K562 (cell line): ENCODE measurements around the gene MYPN. TPM values are rescaled to one million over a fixed set of nuclear protein-coding genes. Genes with fewer than 3 reads are reported as not detected.
"Not testable (repeated sequence)": the region's sequence is repeated elsewhere in the genome, so short reads cannot be mapped to it uniquely, and the experiment has no call there.

ENCODE experiments used
- ATAC-seq: fragments of 200-7000 bp; cut with Tn5 transposase; 3 replicates; pipeline ENCODE4 v1.9.1; 2020; ENCODE audit warnings: moderate library complexity
- BruUV-seq: library from RNA; stranded (reverse); fragments of 400-500 nt; replicated peaks from 2 replicates; lab custom pipeline; 2021; lab: Mats Ljungman, UMichigan
- CTCF ChIA-PET: fragments of 300-600 bp; formaldehyde crosslinking; extraction: SDS; loops from one replicate; lab custom pipeline; 2021; ENCODE audit warnings: low intra/inter-chr PET ratio; lab: Yijun Ruan, JAX
- POLR2A ChIA-PET: fragments of 300-600, 350-650 bp; sonication (Branson Sonifier 250); formaldehyde crosslinking; extraction: SDS; loops from one replicate; lab custom pipeline; 2021; ENCODE audit warnings: antibody characterized with exemption, inconsistent platforms; lab: Yijun Ruan, JAX
- DNase-seq, 4 experiments: peaks; one replicate each; pipeline versions ENCODE4 v3.0.0 to v3.0.0-alpha.2; 2011 to 2018; ENCODE audit warnings: low spot score in 3 of 4, mixed read lengths in 3 of 4; ENCODE audit errors: extremely low read depth in 1 of 4
- FAIRE-seq: peaks from 2 replicates; lab custom pipeline; 2011; peaks lifted over from hg19 to GRCh38; lab: Jason Lieb, UNC
- H2AFZ ChIP-seq: 2 replicates; pipeline ENCODE4 v1.6.0; 2011; ENCODE audit warnings: low read depth, low read length, control low read depth, inconsistent platforms
- H3K27ac ChIP-seq: fragments of 200-600 bp; 3 replicates; pipeline ENCODE4 v1.8.0; 2011; ENCODE audit warnings: low read depth, mild to moderate bottlenecking, control low read depth, inconsistent platforms, low read length, moderate library complexity, mixed read lengths; ENCODE audit errors: extremely low read depth
- H3K27me3 ChIP-seq, 2 experiments: fragments of 300-600 bp in 1 of 2; 2 replicates in 1 of 2; 3 replicates in 1 of 2; pipeline versions ENCODE4 v1.6.0 to v1.8.0; 2011; ENCODE audit warnings: inconsistent platforms in 2 of 2, low read length in 2 of 2, mild to moderate bottlenecking in 1 of 2, mixed read lengths in 1 of 2, moderate library complexity in 1 of 2; ENCODE audit not compliant: control insufficient read depth in 2 of 2, insufficient read depth in 2 of 2
- H3K36me3 ChIP-seq: fragments of 300-600 bp; 3 replicates; pipeline ENCODE4 v1.8.0; 2011; ENCODE audit warnings: mild to moderate bottlenecking, low read length, inconsistent platforms; ENCODE audit not compliant: control insufficient read depth, insufficient read depth
- H3K4me1 ChIP-seq, 2 experiments: fragments of 200-600 bp in 1 of 2; replicated peaks in 1 of 2; 2 replicates in 1 of 2; 3 replicates in 1 of 2; pipeline versions ENCODE4 v1.5.1 to v1.8.0; 2011; ENCODE audit warnings: inconsistent platforms in 2 of 2, low read length in 2 of 2, mild to moderate bottlenecking in 1 of 2, mixed read lengths in 1 of 2, moderate library complexity in 1 of 2; ENCODE audit not compliant: control insufficient read depth in 2 of 2, insufficient read depth in 2 of 2
- H3K4me2 ChIP-seq: 2 replicates; pipeline ENCODE4 v1.6.1; 2011; ENCODE audit warnings: low read length, control low read depth, inconsistent platforms, mixed read lengths; ENCODE audit not compliant: insufficient read depth
- H3K4me3 ChIP-seq: fragments of 200-600 bp; sonication (generic), shearing (Covaris generic); 2 replicates; pipeline ENCODE4 v1.5.1; 2016; ENCODE audit warnings: control low read depth, inconsistent platforms
- H3K79me2 ChIP-seq: fragments of 200-600 bp; 3 replicates; pipeline ENCODE4 v1.8.0; 2011; ENCODE audit warnings: low read length, inconsistent platforms; ENCODE audit not compliant: control insufficient read depth, insufficient read depth
- H3K9ac ChIP-seq, 2 experiments: 2 replicates each; pipeline versions ENCODE4 v1.6.0 to v1.6.1; 2011; ENCODE audit warnings: low read depth in 2 of 2, low read length in 2 of 2, control low read depth in 1 of 2, inconsistent platforms in 1 of 2, mild to moderate bottlenecking in 1 of 2, mixed read lengths in 1 of 2; ENCODE audit not compliant: insufficient read depth in 1 of 2
- H3K9me1 ChIP-seq: one replicate; pipeline ENCODE4 v1.6.0; 2011; ENCODE audit warnings: inconsistent platforms, mild to moderate bottlenecking, low read length, moderate library complexity; ENCODE audit not compliant: control insufficient read depth, insufficient read depth
- H3K9me3 ChIP-seq: replicated peaks from 2 replicates; pipeline ENCODE4 v1.5.1; 2011; ENCODE audit warnings: low read depth, low read length, inconsistent platforms; ENCODE audit not compliant: control insufficient read depth, insufficient read depth
- H4K20me1 ChIP-seq: replicated peaks from 2 replicates; pipeline ENCODE4 v1.6.1; 2011; ENCODE audit warnings: low read length, inconsistent platforms, mixed read lengths; ENCODE audit not compliant: control insufficient read depth, insufficient read depth
- SNAPC5 ChIP-seq: fragments of 250-450 bp; sonication (Bioruptor Pico); IDR thresholded peaks from 2 replicates; pipeline ENCODE4 v1.8.0; 2021; ENCODE audit warnings: moderate library complexity, mild to moderate bottlenecking, inconsistent platforms
- YY1 ChIP-seq, 3 experiments: IDR thresholded peaks; 2 replicates each; pipeline ENCODE4 v1.6.1; 2011; ENCODE audit warnings: low read length in 2 of 3, mild to moderate bottlenecking in 2 of 3, moderate library complexity in 2 of 3, borderline replicate concordance in 1 of 3, control low read depth in 1 of 3, low read depth in 1 of 3; ENCODE audit not compliant: insufficient read depth in 3 of 3, insufficient replicate concordance in 2 of 3, control insufficient read depth in 1 of 3, insufficient read length in 1 of 3; ENCODE audit errors: extremely low read depth in 1 of 3
- ZNF232 ChIP-seq: sonication (generic); formaldehyde crosslinking; IDR thresholded peaks from 2 replicates; pipeline ENCODE4 v1.8.0; 2022; ENCODE audit warnings: mild to moderate bottlenecking, missing genetic modification reagents
- WGBS: fragments of 100-300 bp; shearing (Covaris generic); methylation state at CpG from one replicate; pipeline ENCODE4 v1.1.6; 2016; ENCODE audit warnings: low coverage, mixed read lengths; ENCODE audit not compliant: insufficient coverage; ENCODE audit errors: missing lambda C conversion rate; 5-methylcytosine and 5-hydroxymethylcytosine counted together
- in situ Hi-C: fragments of 300-500 bp; cut with MboI; formaldehyde crosslinking; loops from 4 replicates; pipeline ENCODE4 v1.15.0; 2018; ENCODE audit warnings: inconsistent platforms, mixed read lengths
- intact Hi-C: fragments of 100-400 bp; cut with micrococcal nuclease; formaldehyde crosslinking; loops from 2 replicates; pipeline ENCODE4 v1.14.2; 2022
- polyA plus RNA-seq, 8 experiments: library from polyadenylated mRNA; depleted of rRNA in 4 of 8; stranded (reverse) in 5 of 8; unstranded in 3 of 8; fragments of >200 nt; fragmentation: Nextera tagmentation in 2 of 8; fragmentation: Illumina TruSeq in 1 of 8; extraction: Ambion mirVana in 2 of 8; extraction: Trizol in 1 of 8; gene quantifications; 2 replicates each; pipeline versions ENCODE4 v1.2.1 to v1.2.3, GENCODE V29; 2011 to 2014; ENCODE audit warnings: inconsistent platforms in 1 of 8, missing spikeins in 1 of 8
- total RNA-seq, 7 experiments: library from RNA; depleted of rRNA in 6 of 7; stranded (reverse); fragments of >200 nt in 6 of 7; fragmentation: Illumina TruSeq in 2 of 7; extraction: Trizol in 2 of 7; gene quantifications; 2 replicates each; pipeline versions ENCODE4 v1.2.1 to v1.2.3, GENCODE V29; 2011 to 2021; ENCODE audit warnings: low replicate concordance in 1 of 7

The MYPN gene
- total and polyA plus RNA-seq, 9 of the 15 experiments (the other 6 are each of a cell fraction or from before 2014, with no cell fraction given): not detected

GRCh38 chr10:68192113-68192512 lies 82.8 kb downstream of the MYPN start (continued):
- no peak for TF ChIP-seq ZNF232

GRCh38 chr10:68194290-68194689 lies 85.0 kb downstream of the MYPN start:
- FAIRE-seq (peak; percentile 11), DNase-seq (no peak), ATAC-seq (peak; percentile 87)
- ChIA-PET POLR2A (no interaction called here), CTCF (no interaction called here)
- H3K27ac ChIP-seq: no peak overlapping the region
- 3% methylated on average over 6 of the region's 6 CpGs for WGBS
- no TSS peak for BruUV-seq
- intact Hi-C loops: no loop called here
- no peaks in the 10 kb centered on the region for H3K9me1 ChIP-seq
- H3K4me2 ChIP-seq: no peak overlapping the region
- TF ChIP-seq YY1 (IDR thresholded peaks at IDR 0.05; ENCODE audit: borderline replicate concordance in 1 of 3, control insufficient read depth in 1 of 3, extremely low read depth in 1 of 3, insufficient read depth in 3 of 3, insufficient read length in 1 of 3, insufficient replicate concordance in 2 of 3, low read depth in 1 of 3, low read length in 2 of 3): peak in 1 of 3 experiments; percentile 42
- no peak for TF ChIP-seq SNAPC5 (CRISPR knock-in tag)
- H2AFZ ChIP-seq: no peak overlapping the region; the same call in 1 of the 2 replicates
- peaks cover 4 to 14% of the 10 kb centered on the region in 2 experiments; a peak in 3 of 5 replicates for H3K27me3 ChIP-seq
- H3K36me3 ChIP-seq: no peaks in the 10 kb centered on the region
- no peaks in the 10 kb centered on the region for H3K9me3 ChIP-seq
- H3K4me1 ChIP-seq: no peaks in the 10 kb centered on the region
- H3K4me3 ChIP-seq: no peak overlapping the region
- in situ Hi-C loops: no loop called here
- no peak overlapping the region for H3K9ac ChIP-seq
- H3K79me2 ChIP-seq: no peaks in the 10 kb centered on the region
- no peaks in the 10 kb centered on the region for H4K20me1 ChIP-seq

GRCh38 chr10:68195776-68196175 lies 86.5 kb downstream of the MYPN start:
- BruUV-seq, FAIRE-seq, H4K20me1 ChIP-seq, H2AFZ ChIP-seq, H3K27ac ChIP-seq, H3K9me1 ChIP-seq, CTCF ChIA-PET, H3K9ac ChIP-seq, H3K4me1 ChIP-seq, H3K4me2 ChIP-seq, H3K36me3 ChIP-seq, intact Hi-C loops, H3K79me2 ChIP-seq, ATAC-seq, DNase-seq, in situ Hi-C loops, H3K9me3 ChIP-seq, H3K4me3 ChIP-seq, POLR2A ChIA-PET: not testable (repeated sequence)
- 0% methylated on average over 2 of the region's 2 CpGs for WGBS
- H3K27me3 ChIP-seq: peaks cover 8 to 21% of the 10 kb centered on the region in 2 experiments; a peak in 4 of 5 replicates
